Adipose tissue (tissue), 3 donors: ENCODE results near the gene ECI1. TPM values are rescaled to one million over a fixed set of nuclear protein-coding genes. Genes with fewer than 3 reads are reported as not detected.
"Not testable (repeated sequence)": the region's sequence is repeated elsewhere in the genome, so short reads cannot be mapped to it uniquely, and the experiment has no call there.

Source experiments
- H3K27ac ChIP-seq: one replicate; pipeline ENCODE4 v1.5.1; 2013; ENCODE audit warnings: low read depth, low read length
- WGBS, 3 donors: extraction: QIAGEN DNeasy Blood & Tissue Kit; methylation state at CpG; one replicate each; pipeline ENCODE4 v1.1.7; 2013; 5-methylcytosine and 5-hydroxymethylcytosine counted together
- polyA plus RNA-seq, 3 donors: library from polyadenylated mRNA; stranded (reverse); fragments of 200-250 nt; gene quantifications; one replicate each; pipeline ENCODE4 v1.2.3, GENCODE V29; 2013
- donor health status: healthy with polysubstance abuse.
- donor health status: Bipolar disorder and iron deficiency.
- donor health status: healthy.

ECI1 gene
- polyA plus RNA-seq, 3 donors: 56.0 to 126 (median 72.3) TPM

- 5 to 8% (median 7%) methylated on average over 6 to 11 of the region's 12 CpGs for WGBS, 3 donors
- not testable (repeated sequence) for H3K27ac ChIP-seq
Measured at GRCh38 chr16:2266887-2267286, 15.5 kb upstream of the ECI1 start.

GRCh38 chr16:2263026-2263425 lies 11.6 kb upstream of the ECI1 start:
- WGBS, 3 donors: 79 to 87% (median 82%) methylated on average over 14 of the region's 14 CpGs
- not testable (repeated sequence) for H3K27ac ChIP-seq

GRCh38 chr16:2260250-2260649 lies 8.9 kb upstream of the ECI1 start:
- no peak overlapping the region for H3K27ac ChIP-seq
- WGBS, 3 donors: 95 to 96% (median 96%) methylated on average over 8 of the region's 8 CpGs

- 94 to 98% (median 97%) methylated on average over 7 of the region's 7 CpGs for WGBS, 3 donors
Measured at GRCh38 chr16:2258530-2258929, 7.1 kb upstream of the ECI1 start.

GRCh38 chr16:2257726-2258125 lies 6.3 kb upstream of the ECI1 start:
- no peak overlapping the region for H3K27ac ChIP-seq
- 95 to 96% (median 95%) methylated on average over 6 of the region's 6 CpGs for WGBS, 3 donors

More at GRCh38 chr16:2258530-2258929, 7.1 kb upstream of the ECI1 start:
- H3K27ac ChIP-seq: not testable (repeated sequence)

GRCh38 chr16:2256531-2257140 lies 5.2 kb upstream of the ECI1 start:
- WGBS, 3 donors: 83 to 88% (median 87%) methylated on average over 12 of the region's 12 CpGs
- H3K27ac ChIP-seq: no peak overlapping the region

GRCh38 chr16:2253293-2253692 lies 1.9 kb upstream of the ECI1 start:
- no peak overlapping the region for H3K27ac ChIP-seq
- WGBS, 3 donors: 90% methylated on average over 11 of the region's 11 CpGs

- WGBS, 3 donors: 92 to 97% (median 94%) methylated on average over 7 of the region's 7 CpGs
- no peak overlapping the region for H3K27ac ChIP-seq
Measured at GRCh38 chr16:2252806-2253148, 1.4 kb upstream of the ECI1 start.

GRCh38 chr16:2250652-2251295 lies 613 bp downstream of the ECI1 start:
- WGBS, 3 donors: 3 to 7% (median 7%) methylated on average over 35 of the region's 35 CpGs

GRCh38 chr16:2246301-2246885 lies 5.0 kb downstream of the ECI1 start:
- 81 to 92% (median 89%) methylated on average over 18 of the region's 18 CpGs for WGBS, 3 donors
- no peak overlapping the region for H3K27ac ChIP-seq

More at GRCh38 chr16:2250652-2251295, 613 bp downstream of the ECI1 start:
- H3K27ac ChIP-seq: no peak overlapping the region

- WGBS, 3 donors: 94 to 95% (median 95%) methylated on average over 30 of the region's 30 CpGs
- no peak overlapping the region for H3K27ac ChIP-seq
Measured at GRCh38 chr16:2244926-2245795, 6.2 kb downstream of the ECI1 start.

- WGBS, 3 donors: 83 to 87% (median 85%) methylated on average over 17 of the region's 17 CpGs
- H3K27ac ChIP-seq: no peak overlapping the region
Measured at GRCh38 chr16:2244301-2244700, 7.1 kb downstream of the ECI1 start.

GRCh38 chr16:2243781-2244180 lies 7.6 kb downstream of the ECI1 start:
- WGBS, 3 donors: 92 to 96% (median 94%) methylated on average over 11 of the region's 11 CpGs
- no peak overlapping the region for H3K27ac ChIP-seq

- 94 to 98% (median 96%) methylated on average over 19 of the region's 19 CpGs for WGBS, 3 donors
- no peak overlapping the region for H3K27ac ChIP-seq
Measured at GRCh38 chr16:2243031-2243528, 8.3 kb downstream of the ECI1 start.

- WGBS, 3 donors: 71 to 93% (median 77%) methylated on average over 10 to 11 of the region's 11 CpGs
Measured at GRCh38 chr16:2242598-2242997, 8.8 kb downstream of the ECI1 start.

GRCh38 chr16:2240331-2240730 lies 11.1 kb downstream of the ECI1 start:
- not testable (repeated sequence) for H3K27ac ChIP-seq
- WGBS, 3 donors: 74 to 88% (median 77%) methylated on average over 9 of the region's 9 CpGs

More at GRCh38 chr16:2242598-2242997, 8.8 kb downstream of the ECI1 start:
- H3K27ac ChIP-seq: no peak overlapping the region

- WGBS, 3 donors: 68 to 78% (median 78%) methylated on average over 15 of the region's 15 CpGs
- H3K27ac ChIP-seq: no peak overlapping the region
Measured at GRCh38 chr16:2238838-2239675, 12.3 kb downstream of the ECI1 start.
